ENCODE data around the gene PNPLA1. TPM values are rescaled to one million over a fixed set of nuclear protein-coding genes. Genes with fewer than 3 reads are reported as not detected.

PNPLA1 gene
- total and polyA plus RNA-seq, 10 of the 15 experiments (the other 5 are each of a cell fraction or from before 2014, with no cell fraction given): 0.04 TPM; not detected in 9

GRCh38 chr6:36309203-36309602 is 39.3 kb downstream of the PNPLA1 start:
- no peak for DNase-seq (ENCODE audit: low read depth, low spot score)
- no peak overlapping the region for H3K4me3 ChIP-seq
- ChIA-PET RAD21 (ENCODE audit: unreplicated experiment) (interaction anchor here (2.4 kb wide), 1 partner anchor 49 kb away, joined by 6 read pairs; no protein-coding TSS in a partner anchor), SMC1A (ENCODE audit: uncharacterized antibody, unreplicated experiment) (interaction anchor here (1.2 to 6.1 kb wide), 3 partner anchors 12 to 56 kb away, joined by 3 to 41 read pairs (median 3); no protein-coding TSS in a partner anchor), POLR2A (no interaction called here), CTCF (interaction anchor here (1.3 to 15.8 kb wide), 3 partner anchors 26 to 50 kb away, joined by 4 to 313 read pairs (median 7); no protein-coding TSS in a partner anchor)
- BruUV-seq (replicated peaks): no TSS peak
- H2AFZ ChIP-seq (ENCODE audit: control insufficient read depth, low read depth, low read length): no peak overlapping the region
- no peak overlapping the region for H3K9ac ChIP-seq (ENCODE audit: control insufficient read depth, insufficient read depth, low read length)
- intact Hi-C loops (cut with micrococcal nuclease; ENCODE audit: unreplicated experiment): loop anchor here (10.0 kb wide), 1 partner anchor 184 kb away; no protein-coding TSS in a partner anchor
- TF ChIP-seq CBX5 (IDR thresholded peaks at IDR 0.05; ENCODE audit: low read depth) (no peak), RUNX3 (IDR thresholded peaks at IDR 0.05; ENCODE audit: low read length) (peak; percentile 40; the same call in 1 of the 2 replicates), STAT1 (conservative IDR thresholded peaks at IDR 0.05) (no peak), HCFC1 (IDR thresholded peaks at IDR 0.05; ENCODE audit: low read length) (no peak), NRF1 (conservative IDR thresholded peaks at IDR 0.05; ENCODE audit: low read depth, low read length) (no peak), GABPA (IDR thresholded peaks at IDR 0.05; ENCODE audit: low read depth) (no peak), SMC3 (IDR thresholded peaks at IDR 0.05; ENCODE audit: borderline replicate concordance, low read length) (no peak), NFYA (IDR thresholded peaks at IDR 0.05; ENCODE audit: borderline replicate concordance, low read depth, low read length) (no peak)
- no peaks in the 10 kb centered on the region; the same call in 2 of the 3 replicates for H3K9me3 ChIP-seq (replicated peaks; ENCODE audit: control insufficient read depth, insufficient read depth, low read length)
- in situ Hi-C loops (cut with MboI): no loop called here
- no peaks in the 10 kb centered on the region for H3K27me3 ChIP-seq (replicated peaks in 1 of 2; ENCODE audit: control insufficient read depth in 2 of 2, insufficient read depth in 2 of 2, low read length in 1 of 2)
- no peak overlapping the region for H3K4me2 ChIP-seq (ENCODE audit: control insufficient read depth, insufficient read depth)
- H3K36me3 ChIP-seq (ENCODE audit: control insufficient read depth in 2 of 2, insufficient read depth in 2 of 2, low read length in 1 of 2): no peaks in the 10 kb centered on the region
- no peaks in the 10 kb centered on the region for H3K79me2 ChIP-seq (ENCODE audit: control insufficient read depth, insufficient read depth, low read length)
- H3K27ac ChIP-seq (ENCODE audit: control insufficient read depth, insufficient read depth): no peak overlapping the region
- 66% methylated on average over 7 of the region's 7 CpGs for WGBS (ENCODE audit: insufficient coverage, insufficient replicate concordance, low lambda C conversion rate, missing lambda C conversion rate)
- peaks cover 22% of the 10 kb centered on the region for H3K4me1 ChIP-seq (ENCODE audit: control insufficient read depth, insufficient read depth, low read length)
- ATAC-seq: no peak
- H4K20me1 ChIP-seq (ENCODE audit: control insufficient read depth, insufficient read depth): no peaks in the 10 kb centered on the region
- no peak for FAIRE-seq

- no peak overlapping the region for H3K4me2 ChIP-seq (ENCODE audit: control insufficient read depth, insufficient read depth)
- FAIRE-seq: no peak
- TF ChIP-seq NR2F1 (conservative IDR thresholded peaks at IDR 0.05) (no peak), IKZF1 (conservative IDR thresholded peaks at IDR 0.05) (no peak), YBX1 (IDR thresholded peaks at IDR 0.05) (no peak), KAT2A (conservative IDR thresholded peaks at IDR 0.05; ENCODE audit: control insufficient read depth, low read depth, low read length) (no peak), PRDM15 (CRISPR knock-in tag; IDR thresholded peaks at IDR 0.05) (no peak), ZNF622 (IDR thresholded peaks at IDR 0.05) (no peak), HCFC1 (IDR thresholded peaks at IDR 0.05; ENCODE audit: low read length) (no peak), TARDBP (IDR thresholded peaks at IDR 0.05; ENCODE audit: borderline replicate concordance) (no peak), DPF2 (IDR thresholded peaks at IDR 0.05) (no peak), CBX3 (IDR thresholded peaks at IDR 0.05; ENCODE audit: borderline replicate concordance, low read depth) (no peak)
Measured at GRCh38 chr6:36309900-36310299, 40.0 kb downstream of the PNPLA1 start.

More at GRCh38 chr6:36309900-36310299, 40.0 kb downstream of the PNPLA1 start:
- CTCF ChIA-PET: interaction anchor here (1.3 to 15.8 kb wide), 3 partner anchors 26 to 49 kb away, joined by 4 to 313 read pairs (median 7); no protein-coding TSS in a partner anchor
- POLR2A ChIA-PET: no interaction called here
- RAD21 ChIA-PET (ENCODE audit: unreplicated experiment): interaction anchor here (2.4 kb wide), 1 partner anchor 48 kb away, joined by 6 read pairs; no protein-coding TSS in a partner anchor
- no TSS peak for BruUV-seq (replicated peaks)
- H3K27ac ChIP-seq (ENCODE audit: control insufficient read depth, insufficient read depth): no peak overlapping the region
- intact Hi-C loops (cut with micrococcal nuclease; ENCODE audit: unreplicated experiment): loop anchor here (10.0 kb wide), 1 partner anchor 185 kb away; no protein-coding TSS in a partner anchor
- H3K4me3 ChIP-seq: no peak overlapping the region
- H3K27me3 ChIP-seq (replicated peaks in 1 of 2; ENCODE audit: control insufficient read depth in 2 of 2, insufficient read depth in 2 of 2, low read length in 1 of 2): no peaks in the 10 kb centered on the region
- DNase-seq (ENCODE audit: low read depth, low spot score): no peak
- in situ Hi-C loops (cut with MboI): no loop called here
- H2AFZ ChIP-seq (ENCODE audit: control insufficient read depth, low read depth, low read length): no peak overlapping the region
- peaks cover 22% of the 10 kb centered on the region for H3K4me1 ChIP-seq (ENCODE audit: control insufficient read depth, insufficient read depth, low read length)
- H3K36me3 ChIP-seq (ENCODE audit: control insufficient read depth in 2 of 2, insufficient read depth in 2 of 2, low read length in 1 of 2): no peaks in the 10 kb centered on the region
- no peaks in the 10 kb centered on the region for H4K20me1 ChIP-seq (ENCODE audit: control insufficient read depth, insufficient read depth)
- SMC1A ChIA-PET (ENCODE audit: uncharacterized antibody, unreplicated experiment): interaction anchor here (1.2 to 6.1 kb wide), 3 partner anchors 13 to 55 kb away, joined by 3 to 41 read pairs (median 3); no protein-coding TSS in a partner anchor
- no peaks in the 10 kb centered on the region for H3K79me2 ChIP-seq (ENCODE audit: control insufficient read depth, insufficient read depth, low read length)
- H3K9ac ChIP-seq (ENCODE audit: control insufficient read depth, insufficient read depth, low read length): no peak overlapping the region
- ATAC-seq: no peak
- 97% methylated on average over 2 of the region's 2 CpGs for WGBS (ENCODE audit: insufficient coverage, insufficient replicate concordance, low lambda C conversion rate, missing lambda C conversion rate)
- no peaks in the 10 kb centered on the region; the same call in 2 of the 3 replicates for H3K9me3 ChIP-seq (replicated peaks; ENCODE audit: control insufficient read depth, insufficient read depth, low read length)
